Activated CD8-positive, alpha-beta memory T cell treated with anti-CD3 and anti-CD28 coated beads, Interleukin-2, amount 10 ng/mL, durations not matched to agents 7 days and 5 days (primary cell): ENCODE measurements around the gene KAZN. TPM values are rescaled to one million over a fixed set of nuclear protein-coding genes. Genes with fewer than 3 reads are reported as not detected.

Source experiments
- ATAC-seq: fragments of 150-1000 bp; cut with Tn5 transposase; one replicate; pipeline ENCODE4 v1.10.0; 2021; ENCODE audit warnings: moderate library complexity
- CTCF ChIA-PET: fragments of 350-600 bp; sonication (Branson Sonifier 250); formaldehyde crosslinking; loops from one replicate; lab custom pipeline; 2021; ENCODE audit warnings: antibody characterized with exemption; lab: Charles Lee
- DNase-seq: peaks from one replicate; pipeline ENCODE4 v3.0.0-alpha.2; 2020
- H3K27ac Mint-ChIP-seq: one replicate; pipeline ENCODE4 v1.8.0; 2021; ENCODE audit warnings: mild to moderate bottlenecking, mixed read lengths
- H3K27me3 Mint-ChIP-seq: one replicate; pipeline ENCODE4 v1.8.0; 2021; ENCODE audit warnings: mixed read lengths
- H3K36me3 Mint-ChIP-seq: one replicate; pipeline ENCODE4 v1.8.0; 2021; ENCODE audit warnings: mild to moderate bottlenecking, mixed read lengths
- H3K4me1 Mint-ChIP-seq: one replicate; pipeline ENCODE4 v1.8.0; 2021; ENCODE audit warnings: mixed read lengths
- H3K4me3 Mint-ChIP-seq: one replicate; pipeline ENCODE4 v1.8.0; 2021; ENCODE audit warnings: mild to moderate bottlenecking, moderate library complexity, mixed read lengths
- H3K9me3 Mint-ChIP-seq: one replicate; pipeline ENCODE4 v1.8.0; 2022; ENCODE audit warnings: low read depth, mixed read lengths
- total RNA-seq, 2 experiments: library from RNA; stranded (reverse); gene quantifications; one replicate each; pipeline ENCODE4 v1.2.3, GENCODE V29; 2021

The KAZN gene
- total RNA-seq, 2 experiments from 2014 or later: 0.12 to 0.15 TPM

DNA sequence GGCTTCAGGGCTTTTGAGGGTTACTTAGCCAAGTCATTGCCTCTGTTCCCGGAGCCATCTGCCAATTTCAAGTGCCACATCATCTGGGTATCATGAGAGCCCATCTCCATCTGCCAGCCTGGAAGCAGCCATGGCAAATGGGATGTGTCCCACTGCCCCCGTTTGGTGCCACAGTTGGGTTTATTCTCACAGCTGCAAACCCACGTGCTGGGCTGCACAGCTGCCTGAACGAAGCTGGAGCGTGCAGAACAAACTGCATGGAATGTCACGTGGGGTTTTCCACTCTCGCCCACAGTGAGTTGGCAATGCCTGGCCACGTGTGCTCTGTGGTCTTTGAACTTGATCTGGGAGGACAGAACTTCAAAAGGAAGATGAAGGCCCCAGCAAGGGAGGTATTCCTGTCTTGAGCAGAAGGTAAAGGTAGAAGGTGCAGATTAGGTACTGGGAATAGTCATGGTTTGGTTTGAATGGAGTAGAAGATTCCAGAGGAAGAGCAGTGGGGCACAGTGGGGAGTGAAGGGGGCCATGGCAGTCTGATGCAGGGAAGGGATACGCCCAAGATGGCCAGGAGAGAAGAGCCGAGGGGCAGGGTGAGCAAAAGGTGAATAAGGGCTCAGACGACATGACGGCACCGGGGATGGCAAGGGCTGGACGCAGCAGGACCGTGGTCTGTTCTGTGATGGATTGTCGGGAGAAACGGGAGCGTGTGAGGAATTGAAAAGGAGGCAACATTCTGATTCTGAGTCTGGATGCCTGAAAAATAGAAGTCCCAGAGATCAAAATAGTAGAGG lies 222.0 kb downstream of the KAZN start:
- H3K27ac Mint-ChIP-seq: no peak overlapping the region
- no peak overlapping the region for H3K4me3 Mint-ChIP-seq
- no peaks in the 10 kb centered on the region for H3K4me1 Mint-ChIP-seq
- DNase-seq: no peak
- H3K36me3 Mint-ChIP-seq: no peaks in the 10 kb centered on the region
- ATAC-seq: no peak
- no peaks in the 10 kb centered on the region for H3K27me3 Mint-ChIP-seq
- CTCF ChIA-PET: no interaction called here
- no peaks in the 10 kb centered on the region for H3K9me3 Mint-ChIP-seq

DNA sequence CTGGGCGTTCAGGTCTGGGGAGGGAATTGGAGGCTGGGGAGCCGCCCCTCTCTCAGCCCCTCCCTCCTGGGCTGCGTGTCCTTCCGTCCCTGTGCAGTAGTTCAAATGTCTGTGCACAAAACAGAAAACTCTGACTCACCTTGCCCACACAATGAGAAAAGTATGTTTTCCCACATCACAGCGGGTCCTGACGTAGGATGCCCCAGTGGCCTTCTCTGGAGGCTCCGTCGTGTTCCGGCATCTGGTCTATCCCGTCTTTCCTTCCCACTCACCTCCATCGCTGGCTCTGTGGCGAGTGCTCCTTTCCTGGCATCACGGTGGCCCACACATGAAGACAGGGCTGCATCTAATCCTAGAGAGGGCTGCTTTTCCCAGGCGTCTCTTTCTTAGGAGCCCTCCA lies 224.0 kb downstream of the KAZN start:
- Mint-ChIP-seq H3K27ac (no peak overlapping the region), H3K4me1 (no peaks in the 10 kb centered on the region), H3K27me3 (no peaks in the 10 kb centered on the region), H3K36me3 (no peaks in the 10 kb centered on the region), H3K9me3 (no peaks in the 10 kb centered on the region), H3K4me3 (no peak overlapping the region)
- CTCF ChIA-PET: no interaction called here
- ATAC-seq: no peak
- no peak for DNase-seq

DNA sequence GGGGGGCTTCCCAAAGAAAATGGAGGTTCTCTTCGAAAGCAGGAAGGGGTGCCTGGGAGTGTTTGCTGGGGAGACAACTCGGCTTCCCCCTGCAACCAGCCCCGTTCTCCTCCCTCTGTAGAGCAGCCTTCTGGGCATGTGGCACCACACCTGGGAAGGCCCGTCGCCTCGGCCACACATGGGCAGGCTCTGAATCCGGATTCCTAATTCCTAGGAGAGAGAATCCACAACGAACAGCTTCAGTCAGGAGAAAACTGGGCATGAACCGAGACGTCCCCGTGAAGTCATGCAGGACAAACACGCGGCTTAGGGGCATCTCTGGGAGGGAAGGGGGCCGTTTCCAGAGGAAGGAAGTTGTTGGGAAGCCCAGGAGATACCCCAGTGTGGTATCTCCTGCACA lies 224.5 kb downstream of the KAZN start:
- no peak overlapping the region for H3K27ac Mint-ChIP-seq
- no peaks in the 10 kb centered on the region for H3K9me3 Mint-ChIP-seq
- no peaks in the 10 kb centered on the region for H3K4me1 Mint-ChIP-seq
- no peaks in the 10 kb centered on the region for H3K36me3 Mint-ChIP-seq
- DNase-seq (no peak), ATAC-seq (no peak)
- no peak overlapping the region for H3K4me3 Mint-ChIP-seq
- CTCF ChIA-PET: no interaction called here
- no peaks in the 10 kb centered on the region for H3K27me3 Mint-ChIP-seq

DNA sequence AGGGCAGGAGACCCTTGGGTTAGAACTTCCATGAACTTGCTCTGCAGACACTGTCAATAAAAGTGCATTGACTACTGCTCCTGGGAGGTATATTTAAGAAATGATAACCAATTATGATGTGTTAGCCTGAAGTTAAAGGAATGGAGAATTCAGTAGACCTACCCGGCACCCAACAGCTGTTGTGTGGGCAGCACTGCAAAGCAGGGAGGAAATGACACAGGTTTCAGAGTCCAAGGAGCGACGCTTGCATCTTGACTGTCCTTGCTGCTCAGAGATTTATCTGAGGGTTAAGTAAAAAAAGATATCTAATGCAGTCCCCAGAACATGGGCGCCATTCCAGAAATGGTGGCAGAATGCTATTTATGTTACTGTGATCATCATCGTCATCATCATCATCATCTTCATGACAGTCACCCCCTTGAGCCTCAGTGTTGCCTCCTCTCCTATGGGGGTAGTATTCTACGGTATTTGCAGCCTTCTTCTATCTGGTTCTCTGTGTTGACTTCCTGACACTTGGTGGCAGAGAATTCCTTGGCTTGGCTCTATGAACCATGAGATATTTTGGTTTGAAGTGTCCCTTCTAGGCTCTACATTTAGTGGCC lies 225.9 kb downstream of the KAZN start:
- no peaks in the 10 kb centered on the region for H3K4me1 Mint-ChIP-seq
- no peaks in the 10 kb centered on the region for H3K36me3 Mint-ChIP-seq
- H3K27ac Mint-ChIP-seq: no peak overlapping the region
- DNase-seq (no peak), ATAC-seq (no peak)
- no peaks in the 10 kb centered on the region for H3K9me3 Mint-ChIP-seq
- no peaks in the 10 kb centered on the region for H3K27me3 Mint-ChIP-seq
- CTCF ChIA-PET: no interaction called here
- no peak overlapping the region for H3K4me3 Mint-ChIP-seq

DNA sequence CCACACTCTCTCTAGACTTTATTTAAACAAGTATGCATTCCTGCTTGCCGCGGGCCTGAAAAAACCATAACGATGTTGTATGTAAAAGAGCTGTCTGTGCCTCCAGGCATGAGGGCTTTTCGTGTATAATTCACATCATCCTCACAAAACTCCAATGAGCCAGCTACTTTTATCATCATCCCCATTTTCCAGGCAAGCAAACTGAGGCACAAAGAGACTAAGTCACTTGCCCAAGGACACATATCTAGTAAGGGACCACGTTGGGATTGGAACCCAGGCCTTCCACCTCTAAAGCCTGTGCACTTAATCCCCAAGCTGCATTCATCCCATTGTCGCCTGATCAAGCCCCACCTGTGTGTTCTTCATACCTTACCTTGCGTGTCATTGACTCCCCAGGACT lies 226.9 kb downstream of the KAZN start:
- CTCF ChIA-PET: no interaction called here
- Mint-ChIP-seq H3K4me3 (no peak overlapping the region), H3K27me3 (no peaks in the 10 kb centered on the region), H3K36me3 (no peaks in the 10 kb centered on the region), H3K9me3 (no peaks in the 10 kb centered on the region), H3K27ac (no peak overlapping the region), H3K4me1 (no peaks in the 10 kb centered on the region)
- ATAC-seq (no peak), DNase-seq (no peak)

GRCh38 chr1:14826172-14826636 lies 227.7 kb downstream of the KAZN start:
- Mint-ChIP-seq H3K36me3 (no peaks in the 10 kb centered on the region), H3K4me3 (no peak overlapping the region), H3K27ac (no peak overlapping the region), H3K27me3 (no peaks in the 10 kb centered on the region), H3K9me3 (no peaks in the 10 kb centered on the region), H3K4me1 (no peaks in the 10 kb centered on the region)
- DNase-seq (no peak), ATAC-seq (no peak)
- CTCF ChIA-PET: no interaction called here

- CTCF ChIA-PET: no interaction called here
- no peak for DNase-seq
- H3K4me1 Mint-ChIP-seq: no peaks in the 10 kb centered on the region
- ATAC-seq: no peak
- no peaks in the 10 kb centered on the region for H3K36me3 Mint-ChIP-seq
- H3K9me3 Mint-ChIP-seq: no peaks in the 10 kb centered on the region
- no peaks in the 10 kb centered on the region for H3K27me3 Mint-ChIP-seq
- H3K27ac Mint-ChIP-seq: no peak overlapping the region
- no peak overlapping the region for H3K4me3 Mint-ChIP-seq
These were observed 228.3 kb downstream of the KAZN start for GRCh38 chr1:14826731-14827326.

GRCh38 chr1:14827870-14828269 lies 229.4 kb downstream of the KAZN start:
- ATAC-seq: no peak
- no peak for DNase-seq
- H3K4me3 Mint-ChIP-seq: no peak overlapping the region
- no peak overlapping the region for H3K27ac Mint-ChIP-seq
- H3K27me3 Mint-ChIP-seq: no peaks in the 10 kb centered on the region
- H3K9me3 Mint-ChIP-seq: no peaks in the 10 kb centered on the region
- no peaks in the 10 kb centered on the region for H3K36me3 Mint-ChIP-seq
- CTCF ChIA-PET: no interaction called here
- H3K4me1 Mint-ChIP-seq: no peaks in the 10 kb centered on the region

DNA sequence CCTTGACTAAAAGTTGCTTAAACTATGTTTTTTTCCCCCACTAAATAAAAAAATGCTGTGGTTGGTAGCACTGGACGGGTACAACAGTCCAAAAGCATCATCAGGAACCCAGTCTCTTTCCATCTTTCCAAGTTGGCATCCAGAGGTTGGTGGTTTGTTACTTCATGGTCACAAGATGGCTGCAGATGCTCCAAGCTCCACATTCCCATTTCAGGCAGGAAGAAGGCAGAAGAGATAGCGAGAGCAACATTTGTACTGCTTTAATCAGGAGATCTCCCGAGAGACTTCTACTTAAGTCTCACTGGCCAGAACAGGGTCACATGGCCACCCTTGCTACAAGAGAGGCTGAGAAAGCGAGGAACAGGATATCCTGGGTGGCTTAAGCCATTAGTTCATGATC lies 230.2 kb downstream of the KAZN start:
- Mint-ChIP-seq H3K4me3 (no peak overlapping the region), H3K36me3 (no peaks in the 10 kb centered on the region), H3K9me3 (no peaks in the 10 kb centered on the region), H3K27me3 (no peaks in the 10 kb centered on the region), H3K4me1 (no peaks in the 10 kb centered on the region), H3K27ac (no peak overlapping the region)
- DNase-seq (no peak), ATAC-seq (no peak)
- CTCF ChIA-PET: no interaction called here

- Mint-ChIP-seq H3K27me3 (no peaks in the 10 kb centered on the region), H3K9me3 (peaks cover 1% of the 10 kb centered on the region), H3K27ac (no peak overlapping the region), H3K4me1 (no peaks in the 10 kb centered on the region), H3K4me3 (no peak overlapping the region), H3K36me3 (no peaks in the 10 kb centered on the region)
- ATAC-seq (no peak), DNase-seq (no peak)
- CTCF ChIA-PET: no interaction called here
These were observed 237.2 kb downstream of the KAZN start for GRCh38 chr1:14835725-14836124.

GRCh38 chr1:14836426-14837140 lies 238.1 kb downstream of the KAZN start:
- no peak overlapping the region for H3K27ac Mint-ChIP-seq
- peaks cover 5% of the 10 kb centered on the region for H3K9me3 Mint-ChIP-seq
- CTCF ChIA-PET: no interaction called here
- H3K4me3 Mint-ChIP-seq: no peak overlapping the region
- ATAC-seq (no peak), DNase-seq (no peak)
- no peaks in the 10 kb centered on the region for H3K36me3 Mint-ChIP-seq
- no peaks in the 10 kb centered on the region for H3K4me1 Mint-ChIP-seq
- no peaks in the 10 kb centered on the region for H3K27me3 Mint-ChIP-seq

- Mint-ChIP-seq H3K4me3 (no peak overlapping the region), H3K9me3 (peaks cover 21% of the 10 kb centered on the region), H3K27ac (no peak overlapping the region), H3K4me1 (no peaks in the 10 kb centered on the region), H3K27me3 (no peaks in the 10 kb centered on the region), H3K36me3 (no peaks in the 10 kb centered on the region)
- ATAC-seq: no peak
- CTCF ChIA-PET: no interaction called here
- DNase-seq: no peak
These were observed 241.9 kb downstream of the KAZN start for GRCh38 chr1:14840374-14840773.

DNA sequence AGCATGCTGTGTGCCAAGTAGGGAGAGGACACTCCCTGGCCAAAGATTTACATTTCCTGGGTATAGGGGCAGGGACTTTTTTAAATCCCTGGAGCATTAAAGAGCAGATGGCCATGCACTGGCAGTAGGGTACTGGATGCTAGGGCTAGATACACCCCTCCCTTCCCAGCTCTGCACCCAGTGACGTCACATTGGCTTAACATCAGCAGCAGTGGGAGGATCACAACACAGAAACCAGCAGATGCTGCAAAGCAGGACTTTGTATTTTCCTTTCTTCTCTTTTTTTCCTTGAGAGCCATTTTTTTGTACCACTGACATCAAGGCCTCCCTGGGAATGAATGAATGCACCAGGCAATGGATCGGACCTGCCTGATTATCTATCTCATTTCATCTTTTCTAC lies 243.0 kb downstream of the KAZN start:
- no peak overlapping the region for H3K4me3 Mint-ChIP-seq
- no peak for ATAC-seq
- no peaks in the 10 kb centered on the region for H3K36me3 Mint-ChIP-seq
- no peaks in the 10 kb centered on the region for H3K27me3 Mint-ChIP-seq
- no peak for DNase-seq
- H3K27ac Mint-ChIP-seq: no peak overlapping the region
- CTCF ChIA-PET: no interaction called here
- peaks cover 21% of the 10 kb centered on the region for H3K9me3 Mint-ChIP-seq
- no peaks in the 10 kb centered on the region for H3K4me1 Mint-ChIP-seq
